Vagina (tissue), 2 donors: ENCODE data around the gene HMCN1.

Source experiments
- CTCF ChIP-seq, 3 experiments: fragments of 450-650 bp in 2 of 3; fragments of 200-600 bp in 1 of 3; sonication (generic) in 1 of 3; IDR thresholded peaks; one replicate each; pipeline ENCODE4 v1.5.1; 2017 to 2019; ENCODE audit warnings: antibody characterized with exemption in 3 of 3, mild to moderate bottlenecking in 2 of 3, moderate library complexity in 2 of 3
- POLR2A ChIP-seq, 2 donors: fragments of 450-650 bp; IDR thresholded peaks; one replicate each; pipeline ENCODE4 v1.6.1; 2017; ENCODE audit warnings: antibody characterized with exemption in 2 of 2, mild to moderate bottlenecking in 2 of 2, moderate library complexity in 2 of 2
- POLR2AphosphoS5 ChIP-seq, 2 donors: sonication (generic); formaldehyde crosslinking; IDR thresholded peaks; one replicate each; pipeline ENCODE4 v1.9.0; 2017; ENCODE audit warnings: antibody characterized with exemption in 2 of 2, mild to moderate bottlenecking in 2 of 2, low read depth in 1 of 2; ENCODE audit not compliant: insufficient read depth in 1 of 2

GRCh38 chr1:185821612-185822385 is 87.6 kb downstream of the HMCN1 start:
- TF ChIP-seq POLR2AphosphoS5 (IDR thresholded peaks at IDR 0.05; ENCODE audit: insufficient read depth in 1 of 2, low read depth in 1 of 2), result no peak
- TF ChIP-seq CTCF (IDR thresholded peaks at IDR 0.05), result no peak
- TF ChIP-seq POLR2A (IDR thresholded peaks at IDR 0.05), result no peak
